K562 (cell line): ENCODE results near the gene AZU1. TPM values are rescaled to one million over a fixed set of nuclear protein-coding genes. Genes with fewer than 3 reads are reported as not detected.

Source experiments
- BRD4 ChIP-seq: fragments of 200-600 bp; sonication (generic); IDR thresholded peaks from 2 replicates; pipeline ENCODE4 v1.6.1; 2017; ENCODE audit warnings: inconsistent platforms
- CBFB ChIP-seq: sonication (generic); formaldehyde crosslinking; IDR thresholded peaks from 2 replicates; pipeline ENCODE4 v1.4.0; 2020; ENCODE audit warnings: mild to moderate bottlenecking, missing genetic modification reagents
- LEF1 ChIP-seq: fragments of 450-650 bp; IDR thresholded peaks from 2 replicates; pipeline ENCODE4 v1.6.1; 2016; ENCODE audit warnings: mild to moderate bottlenecking
- MBD2 ChIP-seq: sonication (generic); IDR thresholded peaks from 2 replicates; pipeline ENCODE4 v1.6.1; 2016; ENCODE audit warnings: low read depth, borderline replicate concordance
- NCOA1 ChIP-seq: fragments of 450-650 bp; IDR thresholded peaks from 2 replicates; pipeline ENCODE4 v1.6.1; 2016; ENCODE audit warnings: low read depth
- NONO ChIP-seq, 2 experiments: fragments of 200-400 bp in 1 of 2; fragments of 450-650 bp in 1 of 2; formaldehyde crosslinking in 1 of 2; IDR thresholded peaks; 2 replicates each; pipeline ENCODE4 v1.6.1; 2017; ENCODE audit warnings: low read depth in 2 of 2, mild to moderate bottlenecking in 2 of 2, moderate library complexity in 2 of 2, low read length in 1 of 2
- NR4A1 ChIP-seq, 2 experiments: fragments of 250-450 bp in 1 of 2; fragments of 450-650 bp in 1 of 2; sonication (Bioruptor Pico) in 1 of 2; IDR thresholded peaks; 2 replicates each; pipeline versions ENCODE4 v1.4.0 to v1.6.1; 2016 to 2020; ENCODE audit warnings: mild to moderate bottlenecking in 2 of 2, missing compliant biosample characterization in 1 of 2, missing genetic modification characterization in 1 of 2, moderate library complexity in 1 of 2
- POLR2B ChIP-seq: fragments of 450-650 bp; IDR thresholded peaks from 2 replicates; pipeline ENCODE4 v1.6.1; 2018; ENCODE audit warnings: low read depth; ENCODE audit not compliant: partially characterized antibody
- POLR2H ChIP-seq: IDR thresholded peaks from 2 replicates; pipeline ENCODE4 v1.6.1; 2016; ENCODE audit warnings: missing genetic modification characterization, low read depth, mild to moderate bottlenecking, control low read depth, missing compliant biosample characterization, moderate library complexity
- RBBP5 ChIP-seq: fragments of 200-600 bp; sonication (generic); IDR thresholded peaks from 2 replicates; pipeline ENCODE4 v1.6.1; 2012; ENCODE audit warnings: borderline replicate concordance, mild to moderate bottlenecking, low read length, control low read depth, inconsistent platforms; ENCODE audit not compliant: insufficient read depth, poor library complexity, severe bottlenecking
- RBFOX2 ChIP-seq: fragments of 200-400 bp; formaldehyde crosslinking; IDR thresholded peaks from 2 replicates; pipeline ENCODE4 v1.6.1; 2017; ENCODE audit warnings: low read depth, mild to moderate bottlenecking, low read length, moderate library complexity
- SMARCE1 ChIP-seq: fragments of 450-650 bp; IDR thresholded peaks from 2 replicates; pipeline ENCODE4 v1.7.1; 2016; ENCODE audit warnings: mild to moderate bottlenecking
- TAF1 ChIP-seq: IDR thresholded peaks from 2 replicates; pipeline ENCODE4 v1.6.1; 2011; ENCODE audit warnings: mild to moderate bottlenecking, low read length, moderate library complexity; ENCODE audit not compliant: insufficient read depth, control insufficient read depth, severe bottlenecking; ENCODE audit errors: extremely low read depth
- ZBTB8A ChIP-seq: fragments of 450-650 bp; IDR thresholded peaks from 2 replicates; pipeline ENCODE4 v1.6.1; 2018; ENCODE audit warnings: mild to moderate bottlenecking, moderate library complexity; ENCODE audit not compliant: partially characterized antibody
- ZNF311 ChIP-seq: fragments of 250-450 bp; sonication (Bioruptor Pico); IDR thresholded peaks from 2 replicates; pipeline ENCODE4 v1.4.0; 2020; ENCODE audit warnings: mild to moderate bottlenecking, moderate library complexity
- ZNF41 ChIP-seq: fragments of 250-450 bp; sonication (Bioruptor Pico); conservative IDR thresholded peaks from 2 replicates; pipeline ENCODE4 v1.4.0; 2020; ENCODE audit warnings: mild to moderate bottlenecking
- polyA plus RNA-seq, 8 experiments: library from polyadenylated mRNA; depleted of rRNA in 4 of 8; stranded (reverse) in 5 of 8; unstranded in 3 of 8; fragments of >200 nt; fragmentation: Nextera tagmentation in 2 of 8; fragmentation: Illumina TruSeq in 1 of 8; extraction: Ambion mirVana in 2 of 8; extraction: Trizol in 1 of 8; gene quantifications; 2 replicates each; pipeline versions ENCODE4 v1.2.1 to v1.2.3, GENCODE V29; 2011 to 2014; ENCODE audit warnings: inconsistent platforms in 1 of 8, missing spikeins in 1 of 8
- total RNA-seq, 7 experiments: library from RNA; depleted of rRNA in 6 of 7; stranded (reverse); fragments of >200 nt in 6 of 7; fragmentation: Illumina TruSeq in 2 of 7; extraction: Trizol in 2 of 7; gene quantifications; 2 replicates each; pipeline versions ENCODE4 v1.2.1 to v1.2.3, GENCODE V29; 2011 to 2021; ENCODE audit warnings: low replicate concordance in 1 of 7
- TF ChIP-seq, protein P1 (sequence below): fragments of 250-450 bp; sonication (Bioruptor Pico); IDR thresholded peaks from 2 replicates; pipeline ENCODE4 v1.5.0; 2020; ENCODE audit warnings: mild to moderate bottlenecking
- TF ChIP-seq, protein P2 (sequence below), 2 experiments: fragments of 200-800 bp in 1 of 2; sonication (Bioruptor generic) in 1 of 2; sonication (generic) in 1 of 2; formaldehyde crosslinking in 1 of 2; IDR thresholded peaks in 1 of 2; conservative IDR thresholded peaks in 1 of 2; 2 replicates each; pipeline versions ENCODE4 v1.5.0 to v1.6.1; 2016 to 2020; ENCODE audit warnings: missing compliant biosample characterization in 1 of 2, missing genetic modification characterization in 1 of 2, missing genetic modification reagents in 1 of 2
- TF ChIP-seq, protein P3 (sequence below), 2 experiments: fragments of 450-650 bp in 1 of 2; sonication (generic) in 1 of 2; formaldehyde crosslinking in 1 of 2; IDR thresholded peaks in 1 of 2; conservative IDR thresholded peaks in 1 of 2; 2 replicates each; pipeline versions ENCODE4 v1.6.1 to v1.8.1; 2016 to 2023; ENCODE audit warnings: mild to moderate bottlenecking in 2 of 2, moderate library complexity in 2 of 2, inconsistent platforms in 1 of 2, missing genetic modification reagents in 1 of 2
- TF ChIP-seq, protein P4 (sequence below): fragments of 450-650 bp; conservative IDR thresholded peaks from 2 replicates; pipeline ENCODE4 v1.6.1; 2016; ENCODE audit warnings: missing genetic modification characterization, low read depth, mild to moderate bottlenecking, control low read depth, missing compliant biosample characterization

The AZU1 gene
- total and polyA plus RNA-seq, 9 of the 15 experiments (the other 6 are each of a cell fraction or from before 2014, with no cell fraction given) = 0.29 to 1.9 (median 0.59) TPM; not detected in 3

DNA sequence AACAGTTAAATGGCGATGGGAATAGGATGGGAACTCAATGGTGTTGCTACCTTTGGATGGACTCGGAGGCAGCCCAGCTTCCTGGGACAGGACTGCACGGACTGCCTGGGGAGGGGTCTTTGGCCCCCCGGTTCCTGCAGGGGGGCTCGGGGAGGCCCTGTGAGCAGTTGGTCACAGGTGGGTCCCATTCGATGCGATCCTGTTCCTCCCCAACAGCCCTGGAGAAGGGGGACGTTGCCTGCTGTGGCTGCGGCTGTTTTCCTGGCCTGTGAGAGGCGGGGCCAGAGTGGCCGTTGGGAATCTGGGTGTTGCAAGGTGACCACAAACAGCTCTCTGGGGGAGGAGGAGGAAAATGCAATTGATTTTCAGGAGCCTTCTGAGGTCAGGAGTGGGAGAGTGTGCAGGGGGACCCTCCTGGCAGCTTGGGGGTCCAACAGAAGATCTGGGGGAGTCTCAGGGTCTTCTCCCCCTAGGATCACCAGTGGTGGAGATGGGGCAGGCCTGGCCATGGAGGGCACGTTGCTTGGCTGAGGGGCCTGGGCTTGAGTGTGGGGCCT, 4.0 kb upstream of the AZU1 start (continued):
- TF ChIP-seq, protein P1, sequence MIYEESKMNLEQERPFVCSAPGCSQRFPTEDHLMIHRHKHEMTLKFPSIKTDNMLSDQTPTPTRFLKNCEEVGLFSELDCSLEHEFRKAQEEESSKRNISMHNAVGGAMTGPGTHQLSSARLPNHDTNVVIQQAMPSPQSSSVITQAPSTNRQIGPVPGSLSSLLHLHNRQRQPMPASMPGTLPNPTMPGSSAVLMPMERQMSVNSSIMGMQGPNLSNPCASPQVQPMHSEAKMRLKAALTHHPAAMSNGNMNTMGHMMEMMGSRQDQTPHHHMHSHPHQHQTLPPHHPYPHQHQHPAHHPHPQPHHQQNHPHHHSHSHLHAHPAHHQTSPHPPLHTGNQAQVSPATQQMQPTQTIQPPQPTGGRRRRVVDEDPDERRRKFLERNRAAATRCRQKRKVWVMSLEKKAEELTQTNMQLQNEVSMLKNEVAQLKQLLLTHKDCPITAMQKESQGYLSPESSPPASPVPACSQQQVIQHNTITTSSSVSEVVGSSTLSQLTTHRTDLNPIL (CRISPR knock-in tag) = no peak
- TF ChIP-seq, protein P2, sequence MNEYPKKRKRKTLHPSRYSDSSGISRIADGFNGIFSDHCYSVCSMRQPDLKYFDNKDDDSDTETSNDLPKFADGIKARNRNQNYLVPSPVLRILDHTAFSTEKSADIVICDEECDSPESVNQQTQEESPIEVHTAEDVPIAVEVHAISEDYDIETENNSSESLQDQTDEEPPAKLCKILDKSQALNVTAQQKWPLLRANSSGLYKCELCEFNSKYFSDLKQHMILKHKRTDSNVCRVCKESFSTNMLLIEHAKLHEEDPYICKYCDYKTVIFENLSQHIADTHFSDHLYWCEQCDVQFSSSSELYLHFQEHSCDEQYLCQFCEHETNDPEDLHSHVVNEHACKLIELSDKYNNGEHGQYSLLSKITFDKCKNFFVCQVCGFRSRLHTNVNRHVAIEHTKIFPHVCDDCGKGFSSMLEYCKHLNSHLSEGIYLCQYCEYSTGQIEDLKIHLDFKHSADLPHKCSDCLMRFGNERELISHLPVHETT (CRISPR knock-in tag; conservative IDR thresholded peaks at IDR 0.05 in 1 of 2, IDR thresholded peaks at IDR 0.05 in 1 of 2) = peak in 1 of 2 experiments; percentile 57; a peak in 1 of 4 replicates
- TF ChIP-seq ZNF41 (CRISPR knock-in tag) = 0 out of 2 replicates have a peak, but pooled peaks have one; percentile 32
- TF ChIP-seq MBD2 = peak; percentile 47; the same call in 1 of the 2 replicates
- TF ChIP-seq NCOA1 = peak; percentile 84
- peak; percentile 67 for TF ChIP-seq POLR2B
- peak; percentile 76 for TF ChIP-seq RBFOX2
- peak; percentile 87 for TF ChIP-seq POLR2H (tag)
- TF ChIP-seq TAF1 = no peak
- no peak for TF ChIP-seq SMARCE1
- TF ChIP-seq LEF1 = peak; percentile 79; the same call in 1 of the 2 replicates
- TF ChIP-seq, protein P3, sequence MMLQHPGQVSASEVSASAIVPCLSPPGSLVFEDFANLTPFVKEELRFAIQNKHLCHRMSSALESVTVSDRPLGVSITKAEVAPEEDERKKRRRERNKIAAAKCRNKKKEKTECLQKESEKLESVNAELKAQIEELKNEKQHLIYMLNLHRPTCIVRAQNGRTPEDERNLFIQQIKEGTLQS (IDR thresholded peaks at IDR 0.05) = peak; percentile 50; the same call in 1 of the 2 replicates
- TF ChIP-seq, protein P3 (CRISPR knock-in tag; conservative IDR thresholded peaks at IDR 0.05) = no peak
- TF ChIP-seq NONO (IDR thresholded peaks at IDR 0.05; ENCODE audit: low read depth in 2 of 2, low read length in 1 of 2) = peak in 1 of 2 experiments; percentile 75; a peak in 1 of 4 replicates
- TF ChIP-seq ZBTB8A = no peak
- TF ChIP-seq, protein P4, sequence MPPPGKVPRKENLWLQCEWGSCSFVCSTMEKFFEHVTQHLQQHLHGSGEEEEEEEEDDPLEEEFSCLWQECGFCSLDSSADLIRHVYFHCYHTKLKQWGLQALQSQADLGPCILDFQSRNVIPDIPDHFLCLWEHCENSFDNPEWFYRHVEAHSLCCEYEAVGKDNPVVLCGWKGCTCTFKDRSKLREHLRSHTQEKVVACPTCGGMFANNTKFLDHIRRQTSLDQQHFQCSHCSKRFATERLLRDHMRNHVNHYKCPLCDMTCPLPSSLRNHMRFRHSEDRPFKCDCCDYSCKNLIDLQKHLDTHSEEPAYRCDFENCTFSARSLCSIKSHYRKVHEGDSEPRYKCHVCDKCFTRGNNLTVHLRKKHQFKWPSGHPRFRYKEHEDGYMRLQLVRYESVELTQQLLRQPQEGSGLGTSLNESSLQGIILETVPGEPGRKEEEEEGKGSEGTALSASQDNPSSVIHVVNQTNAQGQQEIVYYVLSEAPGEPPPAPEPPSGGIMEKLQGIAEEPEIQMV (tag) = no peak
- TF ChIP-seq BRD4 = 0 out of 2 replicates have a peak, but pooled peaks have one; percentile 68
- TF ChIP-seq NR4A1 (CRISPR knock-in tag; IDR thresholded peaks at IDR 0.05) = no peak
- TF ChIP-seq NR4A1 (tag; IDR thresholded peaks at IDR 0.05) = peak; percentile 21; the same call in 1 of the 2 replicates
- no peak for TF ChIP-seq CBFB (CRISPR knock-in tag)
- peak; percentile 41 for TF ChIP-seq RBBP5
- TF ChIP-seq ZNF311 (CRISPR knock-in tag) = 0 out of 2 replicates have a peak, but pooled peaks have one; percentile 26
